SK-N-MC (cell line): Measurements from ENCODE around the gene ACP2.

Source experiments
- EZH2 ChIP-seq: fragments of 200-600 bp; sonication (generic); IDR thresholded peaks from one replicate; pipeline ENCODE4 v1.6.1; 2017; ENCODE audit warnings: antibody characterized with exemption
- POLR2AphosphoS5 ChIP-seq: IDR thresholded peaks from 2 replicates; pipeline ENCODE4 v1.6.1; 2012; ENCODE audit warnings: mild to moderate bottlenecking, low read depth, low read length, borderline replicate concordance

- no peak for TF ChIP-seq EZH2
- TF ChIP-seq POLR2AphosphoS5: no peak
Measured at GRCh38 chr11:47222696-47223095, 25.9 kb downstream of the ACP2 start.
